Measurements from ENCODE around the gene SAMD3.
"Not testable (repeated sequence)": the region's sequence is repeated elsewhere in the genome, so short reads cannot be mapped to it uniquely, and the experiment has no call there.

Gene SAMD3

GRCh38 chr6:130119211-130119610, 103.5 kb downstream of the SAMD3 start:
- Histone ChIP-seq H3K9ac (ENCODE audit: low read depth, low read length, poor library complexity, severe bottlenecking) (no peak overlapping the region), H2AFZ (ENCODE audit: low read length) (no peak overlapping the region), H3K9me2 (replicated peaks; ENCODE audit: low read depth, low read length) (no peaks in the 10 kb centered on the region), H3K4me1 (ENCODE audit: insufficient read depth, low read length, poor library complexity, severe bottlenecking) (no peaks in the 10 kb centered on the region), H4K20me1 (ENCODE audit: insufficient read depth, low read length, poor library complexity, severe bottlenecking) (no peaks in the 10 kb centered on the region), H3K79me2 (ENCODE audit: insufficient read depth, low read length) (no peaks in the 10 kb centered on the region), H3K9me3 (ENCODE audit: insufficient read depth, low read depth, low read length) (no peaks in the 10 kb centered on the region), H3F3A (ENCODE audit: low read depth) (no peaks in the 10 kb centered on the region), H3K4me2 (ENCODE audit: low read depth, low read length, poor library complexity, severe bottlenecking) (no peak overlapping the region), H3K4me3 (ENCODE audit: low read length, poor library complexity, severe bottlenecking) (no peak overlapping the region), H3K36me3 (ENCODE audit: insufficient read depth, low read length) (no peaks in the 10 kb centered on the region), H3K27me3 (ENCODE audit: insufficient read depth, low read length, poor library complexity, severe bottlenecking) (no peaks in the 10 kb centered on the region)
- TF ChIP-seq CTCF (conservative IDR thresholded peaks at IDR 0.05; ENCODE audit: low read length): no peak
- no peak for TF ChIP-seq EZH2phosphoT487 (IDR thresholded peaks at IDR 0.05; ENCODE audit: borderline replicate concordance)

GRCh38 chr6:130118236-130118635, 104.5 kb downstream of the SAMD3 start:
- Histone ChIP-seq H3K36me3 (ENCODE audit: insufficient read depth, low read length) (no peaks in the 10 kb centered on the region), H3K4me1 (ENCODE audit: insufficient read depth, low read length, poor library complexity, severe bottlenecking) (no peaks in the 10 kb centered on the region), H2AFZ (ENCODE audit: low read length) (no peak overlapping the region), H3K9me3 (ENCODE audit: insufficient read depth, low read depth, low read length) (no peaks in the 10 kb centered on the region), H3K4me3 (ENCODE audit: low read length, poor library complexity, severe bottlenecking) (no peak overlapping the region), H3K79me2 (ENCODE audit: insufficient read depth, low read length) (no peaks in the 10 kb centered on the region), H3K9me2 (replicated peaks; ENCODE audit: low read depth, low read length) (no peaks in the 10 kb centered on the region), H4K20me1 (ENCODE audit: insufficient read depth, low read length, poor library complexity, severe bottlenecking) (no peaks in the 10 kb centered on the region), H3K9ac (ENCODE audit: low read depth, low read length, poor library complexity, severe bottlenecking) (no peak overlapping the region), H3K27me3 (ENCODE audit: insufficient read depth, low read length, poor library complexity, severe bottlenecking) (no peaks in the 10 kb centered on the region), H3F3A (ENCODE audit: low read depth) (no peaks in the 10 kb centered on the region), H3K4me2 (ENCODE audit: low read depth, low read length, poor library complexity, severe bottlenecking) (no peak overlapping the region)
- TF ChIP-seq CTCF (conservative IDR thresholded peaks at IDR 0.05; ENCODE audit: low read length): no peak
- TF ChIP-seq EZH2phosphoT487 (IDR thresholded peaks at IDR 0.05; ENCODE audit: borderline replicate concordance): no peak

- not testable (repeated sequence) for H3F3A ChIP-seq (ENCODE audit: low read depth); H3K4me2 ChIP-seq (ENCODE audit: low read depth, low read length, poor library complexity, severe bottlenecking)
These were observed 105.5 kb downstream of the SAMD3 start for GRCh38 chr6:130117187-130117701.

GRCh38 chr6:130116273-130116672, 106.5 kb downstream of the SAMD3 start:
- H3K4me3 ChIP-seq (ENCODE audit: low read length, poor library complexity, severe bottlenecking): no peak overlapping the region
- no peaks in the 10 kb centered on the region for H3K36me3 ChIP-seq (ENCODE audit: insufficient read depth, low read length)
- no peaks in the 10 kb centered on the region for H3K9me2 ChIP-seq (replicated peaks; ENCODE audit: low read depth, low read length)
- no peak overlapping the region for H2AFZ ChIP-seq (ENCODE audit: low read length)
- no peaks in the 10 kb centered on the region for H3K27me3 ChIP-seq (ENCODE audit: insufficient read depth, low read length, poor library complexity, severe bottlenecking)
- no peaks in the 10 kb centered on the region for H4K20me1 ChIP-seq (ENCODE audit: insufficient read depth, low read length, poor library complexity, severe bottlenecking)
- no peaks in the 10 kb centered on the region for H3F3A ChIP-seq (ENCODE audit: low read depth)
- H3K9me3 ChIP-seq (ENCODE audit: insufficient read depth, low read depth, low read length): no peaks in the 10 kb centered on the region
- no peaks in the 10 kb centered on the region for H3K4me1 ChIP-seq (ENCODE audit: insufficient read depth, low read length, poor library complexity, severe bottlenecking)
- TF ChIP-seq CTCF (conservative IDR thresholded peaks at IDR 0.05; ENCODE audit: low read length): no peak
- no peak for TF ChIP-seq EZH2phosphoT487 (IDR thresholded peaks at IDR 0.05; ENCODE audit: borderline replicate concordance)
- no peak overlapping the region for H3K9ac ChIP-seq (ENCODE audit: low read depth, low read length, poor library complexity, severe bottlenecking)
- H3K79me2 ChIP-seq (ENCODE audit: insufficient read depth, low read length): no peaks in the 10 kb centered on the region
- no peak overlapping the region for H3K4me2 ChIP-seq (ENCODE audit: low read depth, low read length, poor library complexity, severe bottlenecking)

More at GRCh38 chr6:130117187-130117701, 105.5 kb downstream of the SAMD3 start:
- H3K9me2 ChIP-seq (replicated peaks; ENCODE audit: low read depth, low read length); H3K4me3 ChIP-seq (ENCODE audit: low read length, poor library complexity, severe bottlenecking); H3K9me3 ChIP-seq (ENCODE audit: insufficient read depth, low read depth, low read length); H3K27me3 ChIP-seq (ENCODE audit: insufficient read depth, low read length, poor library complexity, severe bottlenecking); H3K79me2 ChIP-seq (ENCODE audit: insufficient read depth, low read length); H3K4me1 ChIP-seq (ENCODE audit: insufficient read depth, low read length, poor library complexity, severe bottlenecking); H4K20me1 ChIP-seq (ENCODE audit: insufficient read depth, low read length, poor library complexity, severe bottlenecking); H3K9ac ChIP-seq (ENCODE audit: low read depth, low read length, poor library complexity, severe bottlenecking); H2AFZ ChIP-seq (ENCODE audit: low read length); H3K36me3 ChIP-seq (ENCODE audit: insufficient read depth, low read length): not testable (repeated sequence)
